ENCODE data around the gene IL20.

- TF ChIP-seq POLR2A (IDR thresholded peaks at IDR 0.05; ENCODE audit: low read depth, low read length) (no peak), POLR2AphosphoS5 (IDR thresholded peaks at IDR 0.05; ENCODE audit: low read depth, low read length) (no peak), TAF1 (IDR thresholded peaks at IDR 0.05; ENCODE audit: borderline replicate concordance, low read depth, low read length) (no peak)
Observed at GRCh38 chr1:206846487-206846886, 18.9 kb upstream of the IL20 start.
